HEK293 (cell line): ENCODE results near the gene GZMB.

Experiments used
- CTCF ChIA-PET: fragments of 350-600 bp; formaldehyde crosslinking; extraction: SDS; loops from one replicate; lab custom pipeline; 2021; ENCODE audit warnings: antibody characterized with exemption; lab: Yijun Ruan, JAX
- POLR2A ChIA-PET: fragments of 300-600 bp; formaldehyde crosslinking; extraction: SDS; loops from one replicate; lab custom pipeline; 2020; ENCODE audit warnings: antibody characterized with exemption, inconsistent platforms; lab: Yijun Ruan, JAX
- H3K27ac ChIP-seq: fragments of 200-500 bp; sonication (Bioruptor generic); 2 replicates; pipeline ENCODE4 v1.5.1; 2014; ENCODE audit warnings: low read depth, low read length, control low read depth, inconsistent platforms; ENCODE audit errors: extremely low read depth
- H3K36me3 ChIP-seq, 2 experiments: fragments of 200-500 bp in 1 of 2; sonication (Bioruptor generic) in 1 of 2; 1 replicate in 1 of 2; 2 replicates in 1 of 2; pipeline ENCODE4 v1.5.1; 2014 to 2017; ENCODE audit warnings: inconsistent platforms in 2 of 2, low read length in 2 of 2; ENCODE audit not compliant: control insufficient read depth in 2 of 2, insufficient read depth in 1 of 2
- H3K4me1 ChIP-seq: fragments of 200-500 bp; sonication (Bioruptor generic); 2 replicates; pipeline ENCODE4 v1.5.1; 2014; ENCODE audit warnings: mild to moderate bottlenecking, low read length, inconsistent platforms; ENCODE audit not compliant: control insufficient read depth, insufficient read depth
- H3K4me3 ChIP-seq: 2 replicates; pipeline ENCODE4 v1.5.1; 2011; ENCODE audit warnings: low read depth, mild to moderate bottlenecking, control low read depth, low read length, moderate library complexity
- H3K9me3 ChIP-seq: fragments of 200-500 bp; sonication (Bioruptor generic); 2 replicates; pipeline ENCODE4 v1.5.1; 2014; ENCODE audit warnings: low read depth, low read length, inconsistent platforms; ENCODE audit not compliant: control insufficient read depth, insufficient read depth
- AEBP2 ChIP-seq: fragments of 450-650 bp; formaldehyde crosslinking; IDR thresholded peaks from 2 replicates; pipeline ENCODE4 v1.5.1; 2016; ENCODE audit warnings: missing biosample characterization, missing genetic modification characterization, borderline replicate concordance
- INSM2 ChIP-seq: fragments of 450-650 bp; formaldehyde crosslinking; IDR thresholded peaks from 2 replicates; pipeline ENCODE4 v1.5.1; 2016; ENCODE audit warnings: missing biosample characterization, missing genetic modification characterization
- PRDM6 ChIP-seq: fragments of 450-650 bp; formaldehyde crosslinking; IDR thresholded peaks from 2 replicates; pipeline ENCODE4 v1.5.1; 2017; ENCODE audit warnings: missing biosample characterization, missing genetic modification characterization
- RBAK ChIP-seq: fragments of 450-650 bp; formaldehyde crosslinking; IDR thresholded peaks from 2 replicates; pipeline ENCODE4 v1.5.1; 2016; ENCODE audit warnings: missing biosample characterization, missing genetic modification characterization
- REST ChIP-seq: fragments of 450-650 bp; formaldehyde crosslinking; IDR thresholded peaks from 2 replicates; pipeline ENCODE4 v1.5.1; 2016; ENCODE audit warnings: missing biosample characterization, missing genetic modification characterization
- SALL2 ChIP-seq: fragments of 450-650 bp; formaldehyde crosslinking; IDR thresholded peaks from 2 replicates; pipeline ENCODE4 v1.5.0; 2017; ENCODE audit warnings: missing biosample characterization, mild to moderate bottlenecking, missing genetic modification characterization, borderline replicate concordance
- SCRT1 ChIP-seq: fragments of 450-650 bp; formaldehyde crosslinking; IDR thresholded peaks from 2 replicates; pipeline ENCODE4 v1.5.1; 2016; ENCODE audit warnings: missing biosample characterization, missing genetic modification characterization, borderline replicate concordance
- SP3 ChIP-seq: fragments of 450-650 bp; formaldehyde crosslinking; IDR thresholded peaks from 2 replicates; pipeline ENCODE4 v1.5.1; 2016; ENCODE audit warnings: missing biosample characterization, missing genetic modification characterization
- ZEB2 ChIP-seq: fragments of 450-650 bp; formaldehyde crosslinking; IDR thresholded peaks from 2 replicates; pipeline ENCODE4 v1.5.1; 2016; ENCODE audit warnings: missing biosample characterization, missing genetic modification characterization
- ZNF335 ChIP-seq: fragments of 450-650 bp; formaldehyde crosslinking; conservative IDR thresholded peaks from 2 replicates; pipeline ENCODE4 v1.5.1; 2016; ENCODE audit warnings: missing biosample characterization, missing genetic modification characterization
- ZNF362 ChIP-seq: fragments of 450-650 bp; formaldehyde crosslinking; IDR thresholded peaks from 2 replicates; pipeline ENCODE4 v1.5.1; 2016; ENCODE audit warnings: missing biosample characterization, missing genetic modification characterization
- ZNF580 ChIP-seq: fragments of 450-650 bp; formaldehyde crosslinking; IDR thresholded peaks from 2 replicates; pipeline ENCODE4 v1.5.1; 2016; ENCODE audit warnings: missing biosample characterization, missing genetic modification characterization
- ZNF639 ChIP-seq: fragments of 450-650 bp; formaldehyde crosslinking; IDR thresholded peaks from 2 replicates; pipeline ENCODE4 v1.5.1; 2016; ENCODE audit warnings: missing biosample characterization, missing genetic modification characterization
- ZNF645 ChIP-seq: fragments of 450-650 bp; formaldehyde crosslinking; IDR thresholded peaks from 2 replicates; pipeline ENCODE4; 2016; ENCODE audit warnings: missing biosample characterization, missing genetic modification characterization
- ZNF660 ChIP-seq: fragments of 450-650 bp; IDR thresholded peaks from 2 replicates; pipeline ENCODE4 v1.5.1; 2018; ENCODE audit warnings: missing biosample characterization, mild to moderate bottlenecking, missing genetic modification characterization
- ZNF747 ChIP-seq: fragments of 450-650 bp; formaldehyde crosslinking; IDR thresholded peaks from 2 replicates; pipeline ENCODE4 v1.5.1; 2016; ENCODE audit warnings: missing biosample characterization, missing genetic modification characterization
- ZNF785 ChIP-seq: fragments of 450-650 bp; formaldehyde crosslinking; IDR thresholded peaks from 2 replicates; pipeline ENCODE4 v1.5.1; 2016; ENCODE audit warnings: missing biosample characterization, missing genetic modification characterization
- ZSCAN23 ChIP-seq: fragments of 450-650 bp; formaldehyde crosslinking; IDR thresholded peaks from 2 replicates; pipeline ENCODE4 v1.5.1; 2016; ENCODE audit warnings: missing biosample characterization, missing genetic modification characterization
- ZSCAN4 ChIP-seq: fragments of 450-650 bp; formaldehyde crosslinking; IDR thresholded peaks from 2 replicates; pipeline ENCODE4 v1.5.1; 2017; ENCODE audit warnings: missing biosample characterization, missing genetic modification characterization

Gene GZMB

GRCh38 chr14:24613747-24614146 is 20.2 kb downstream of the GZMB start:
- H3K9me3 ChIP-seq, result no peaks in the 10 kb centered on the region
- H3K36me3 ChIP-seq, result no peaks in the 10 kb centered on the region
- CTCF ChIA-PET, result no interaction called here
- H3K4me1 ChIP-seq, result no peaks in the 10 kb centered on the region
- H3K27ac ChIP-seq, result no peak overlapping the region
- TF ChIP-seq ZNF660 (tag by site-specific recombination) (no peak), ZNF785 (tag by site-specific recombination) (no peak)
- TF ChIP-seq, all 188 proteins: peak for 0
- POLR2A ChIA-PET, result no interaction called here
- no peak overlapping the region for H3K4me3 ChIP-seq

GRCh38 chr14:24613241-24613640 is 20.7 kb downstream of the GZMB start:
- POLR2A ChIA-PET, result no interaction called here

More at GRCh38 chr14:24613241-24613640, 20.7 kb downstream of the GZMB start:
- Histone ChIP-seq H3K36me3 (no peaks in the 10 kb centered on the region), H3K4me1 (no peaks in the 10 kb centered on the region), H3K9me3 (no peaks in the 10 kb centered on the region), H3K4me3 (no peak overlapping the region), H3K27ac (no peak overlapping the region)
- TF ChIP-seq ZSCAN4 (tag by site-specific recombination), result no peak
- TF ChIP-seq RBAK, result no peak
- TF ChIP-seq INSM2 (tag by site-specific recombination), result no peak
- TF ChIP-seq ZSCAN23 (tag by site-specific recombination), result no peak
- no peak for TF ChIP-seq ZNF362 (tag by site-specific recombination)
- TF ChIP-seq SP3 (tag by site-specific recombination), result no peak
- TF ChIP-seq ZNF639, result no peak
- no peak for TF ChIP-seq ZEB2 (tag by site-specific recombination)
- TF ChIP-seq ZNF645 (tag by site-specific recombination), result no peak
- TF ChIP-seq SALL2 (tag by site-specific recombination), result no peak
- TF ChIP-seq PRDM6 (tag by site-specific recombination), result no peak
- no peak for TF ChIP-seq AEBP2
- no peak for TF ChIP-seq REST (tag by site-specific recombination)
- no peak for TF ChIP-seq SCRT1 (tag by site-specific recombination)
- no peak for TF ChIP-seq ZNF580
- TF ChIP-seq ZNF747 (tag by site-specific recombination), result no peak
- no peak for TF ChIP-seq ZNF335 (tag by site-specific recombination)
- CTCF ChIA-PET, result no interaction called here
